HG03039 (cell line): ENCODE measurements around the gene CYP27A1.
"Not testable (repeated sequence)": the region's sequence is repeated elsewhere in the genome, so short reads cannot be mapped to it uniquely, and the experiment has no call there.

Source experiments
- ATAC-seq: cut with Tn5 transposase; IDR thresholded peaks from one replicate; pipeline ENCODE4 v1.9.1; 2021; ENCODE audit warnings: mild to moderate bottlenecking, moderate library complexity; ENCODE audit not compliant: unreplicated experiment

CYP27A1 gene

GRCh38 chr2:218772759-218773158 lies 9.2 kb upstream of the CYP27A1 start:
- ATAC-seq, result not testable (repeated sequence)

- no peak for ATAC-seq
These were observed 8.1 kb upstream of the CYP27A1 start for GRCh38 chr2:218773881-218774280.

GRCh38 chr2:218776488-218776887 lies 5.5 kb upstream of the CYP27A1 start:
- ATAC-seq, result no peak

- ATAC-seq, result no peak
These were observed 4.5 kb upstream of the CYP27A1 start for GRCh38 chr2:218777276-218777990.

- no peak for ATAC-seq
These were observed 1.9 kb upstream of the CYP27A1 start for GRCh38 chr2:218780046-218780445.

GRCh38 chr2:218780851-218781690 lies 876 bp upstream of the CYP27A1 start:
- no peak for ATAC-seq

- ATAC-seq, result no peak
These were observed 539 bp downstream of the CYP27A1 start for GRCh38 chr2:218782528-218782844.

- no peak for ATAC-seq
These were observed 1.7 kb downstream of the CYP27A1 start for GRCh38 chr2:218783688-218784087.

- ATAC-seq, result no peak
These were observed 3.2 kb downstream of the CYP27A1 start for GRCh38 chr2:218785103-218785502.

GRCh38 chr2:218786133-218786532 lies 4.2 kb downstream of the CYP27A1 start:
- ATAC-seq, result no peak

- ATAC-seq, result no peak
These were observed 6.7 kb downstream of the CYP27A1 start for GRCh38 chr2:218788529-218789255.

GRCh38 chr2:218792433-218792832 lies 10.5 kb downstream of the CYP27A1 start:
- no peak for ATAC-seq

GRCh38 chr2:218796691-218797090 lies 14.7 kb downstream of the CYP27A1 start:
- ATAC-seq, result no peak

- ATAC-seq, result no peak
These were observed 17.0 kb downstream of the CYP27A1 start for GRCh38 chr2:218798767-218799504.

GRCh38 chr2:218799990-218800389 lies 18.0 kb downstream of the CYP27A1 start:
- ATAC-seq, result no peak

GRCh38 chr2:218802386-218802994 lies 20.5 kb downstream of the CYP27A1 start:
- ATAC-seq, result no peak

- no peak for ATAC-seq
These were observed 22.9 kb downstream of the CYP27A1 start for GRCh38 chr2:218804817-218805216.

GRCh38 chr2:218805627-218806026 lies 23.7 kb downstream of the CYP27A1 start:
- ATAC-seq, result no peak

GRCh38 chr2:218806346-218806978 lies 24.5 kb downstream of the CYP27A1 start:
- ATAC-seq, result no peak

GRCh38 chr2:218807626-218808025 lies 25.7 kb downstream of the CYP27A1 start:
- no peak for ATAC-seq
